GM18526 (cell line): ENCODE results near the gene ZNF609.

Experiments used
- POLR2A ChIP-seq: IDR thresholded peaks from 3 replicates; pipeline ENCODE4 v1.6.1; 2011; ENCODE audit not compliant: insufficient read length; ENCODE audit errors: extremely low read depth

ZNF609 gene

DNA sequence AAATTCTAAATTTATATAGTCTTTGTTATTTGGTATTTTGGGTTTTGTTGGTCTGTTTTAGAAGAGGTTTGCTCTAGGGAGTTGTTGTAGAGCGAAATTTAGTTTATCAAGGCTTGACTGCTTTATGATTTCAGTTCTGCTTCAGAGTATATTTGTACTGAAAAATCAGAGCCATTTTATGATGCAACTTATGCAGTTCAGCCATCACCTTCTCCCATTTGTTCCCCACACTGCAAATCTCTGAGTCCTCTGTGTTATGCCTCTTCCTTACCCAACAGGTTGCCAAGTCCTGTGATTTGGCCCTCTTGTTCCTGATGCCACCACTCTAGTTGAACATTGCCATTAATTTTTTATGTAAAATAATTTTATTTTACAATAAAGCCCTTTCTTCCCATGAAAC is 140.4 kb downstream of the ZNF609 start:
- TF ChIP-seq POLR2A, result no peak

- no peak for TF ChIP-seq POLR2A
These were observed 143.9 kb downstream of the ZNF609 start for GRCh38 chr15:64604319-64604718.

DNA sequence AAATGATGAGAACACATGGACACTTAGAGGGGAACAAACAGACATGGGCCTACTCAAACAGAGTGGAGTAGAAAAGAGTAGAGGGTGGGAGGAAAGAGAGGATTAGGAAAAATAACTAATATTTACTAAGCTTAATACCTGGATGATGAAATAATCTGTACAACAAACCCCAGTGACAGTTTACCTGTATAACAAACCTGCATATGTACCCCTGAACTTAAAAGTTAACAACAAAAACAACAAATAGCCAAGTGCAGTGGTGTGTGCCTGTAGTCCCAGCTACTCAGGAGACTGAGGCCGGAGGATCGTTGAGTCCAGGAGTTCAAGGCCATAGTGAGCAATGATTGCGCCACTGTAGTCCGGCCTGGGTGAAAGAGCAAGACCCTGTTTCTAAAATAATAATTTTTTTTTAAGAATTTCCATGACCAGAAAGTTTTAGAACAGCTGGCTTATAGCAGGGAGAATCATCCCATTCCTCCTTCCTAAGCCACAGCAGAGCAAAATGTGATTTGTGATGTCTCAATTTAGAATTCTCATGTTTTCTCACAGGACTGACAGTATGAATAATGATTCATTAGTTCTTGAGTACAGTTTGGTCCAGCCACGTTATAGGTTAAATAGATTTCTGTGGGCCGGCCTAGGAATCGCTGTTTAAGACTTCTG is 150.0 kb downstream of the ZNF609 start:
- no peak for TF ChIP-seq POLR2A

- no peak for TF ChIP-seq POLR2A
These were observed 150.8 kb downstream of the ZNF609 start for GRCh38 chr15:64611085-64611725.

GRCh38 chr15:64614519-64614918 is 154.1 kb downstream of the ZNF609 start:
- TF ChIP-seq POLR2A, result no peak

- TF ChIP-seq POLR2A, result no peak
These were observed 157.3 kb downstream of the ZNF609 start for GRCh38 chr15:64617727-64618126.

- no peak for TF ChIP-seq POLR2A
These were observed 157.8 kb downstream of the ZNF609 start for GRCh38 chr15:64618138-64618537.

- TF ChIP-seq POLR2A, result no peak
These were observed 158.2 kb downstream of the ZNF609 start for GRCh38 chr15:64618540-64618939.

GRCh38 chr15:64619880-64620839 is 159.8 kb downstream of the ZNF609 start:
- no peak for TF ChIP-seq POLR2A

DNA sequence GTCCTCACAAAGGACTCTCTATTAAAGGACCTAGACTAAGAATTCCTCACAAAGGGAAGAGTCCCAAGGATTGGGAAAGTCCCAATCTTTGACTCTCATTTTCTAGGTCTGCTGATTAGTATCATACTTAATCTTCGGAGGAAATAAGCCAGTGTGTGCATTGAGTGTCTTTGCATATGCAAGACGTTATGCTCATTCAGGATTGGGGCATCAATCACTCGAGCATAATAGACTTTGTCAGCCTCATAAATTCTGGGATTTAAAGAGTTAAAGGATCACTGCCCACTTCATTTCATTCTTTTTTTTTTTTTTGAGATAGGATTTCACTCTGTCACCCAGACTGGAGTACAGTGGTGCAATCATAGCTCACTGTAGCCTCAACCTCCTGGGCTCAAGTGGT is 160.7 kb downstream of the ZNF609 start:
- TF ChIP-seq POLR2A, result no peak

DNA sequence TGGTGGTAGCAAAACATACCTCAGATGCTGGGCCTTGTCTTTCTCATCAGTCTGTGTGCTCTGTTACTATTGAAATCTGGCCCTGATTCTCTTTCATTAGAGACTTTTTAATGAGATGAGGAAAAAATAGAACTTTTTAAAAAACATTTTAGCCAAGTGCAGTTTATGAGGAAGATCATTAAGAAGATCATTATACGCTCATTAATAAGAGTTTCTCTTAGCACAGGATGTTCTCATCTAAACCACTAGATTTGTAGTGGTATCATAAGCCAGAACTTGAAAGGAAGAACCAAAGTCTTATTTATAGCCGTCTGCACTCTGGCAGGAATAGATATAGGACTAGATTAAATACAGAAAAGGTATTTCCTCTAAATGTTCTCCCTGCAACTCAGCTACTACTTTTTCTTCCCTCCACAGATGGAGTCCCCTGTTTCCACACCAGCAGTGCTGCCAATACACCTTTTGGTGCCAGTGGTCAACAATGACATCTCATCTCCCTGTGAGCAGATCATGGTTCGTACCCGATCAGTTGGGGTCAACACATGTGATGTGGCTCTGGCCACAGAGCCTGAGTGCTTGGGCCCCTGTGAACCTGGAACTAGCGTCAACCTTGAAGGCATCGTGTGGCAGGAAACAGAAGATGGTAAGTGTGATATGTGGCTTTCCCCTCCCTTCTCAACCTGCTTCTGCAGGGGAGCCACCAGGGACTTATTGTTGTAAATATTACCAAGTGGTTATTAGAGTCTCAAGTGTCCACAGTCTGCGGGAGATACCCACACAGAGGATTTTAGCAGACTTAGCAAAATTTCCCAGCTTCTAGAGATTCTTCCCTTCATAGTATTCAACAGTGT is 162.3 kb downstream of the ZNF609 start:
- no peak for TF ChIP-seq POLR2A

GRCh38 chr15:64623347-64623996 is 163.1 kb downstream of the ZNF609 start:
- no peak for TF ChIP-seq POLR2A

GRCh38 chr15:64624242-64624641 is 163.9 kb downstream of the ZNF609 start:
- no peak for TF ChIP-seq POLR2A

DNA sequence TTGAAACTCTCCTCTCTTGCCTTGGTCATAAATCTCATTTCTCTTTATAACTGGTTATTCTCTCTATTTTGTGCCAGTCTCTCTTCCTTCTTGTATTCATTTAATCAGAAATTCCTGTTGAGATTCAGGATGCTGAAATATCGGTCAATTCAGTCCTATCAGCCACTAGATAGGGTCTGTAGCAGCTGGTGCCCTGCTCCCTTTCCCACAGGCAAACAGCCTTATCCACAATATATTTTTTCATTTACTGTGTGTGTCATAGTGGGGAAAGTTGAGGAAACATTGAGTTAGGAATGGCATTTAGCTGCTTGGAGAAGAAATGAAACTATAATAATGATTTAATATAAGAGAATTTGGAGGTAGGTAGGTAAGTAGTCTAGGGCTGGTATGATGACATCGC is 168.7 kb downstream of the ZNF609 start:
- TF ChIP-seq POLR2A, result no peak

GRCh38 chr15:64630396-64631107 is 170.2 kb downstream of the ZNF609 start:
- no peak for TF ChIP-seq POLR2A
